ENCODE measurements around the gene MAGI1. TPM values are rescaled to one million over a fixed set of nuclear protein-coding genes. Genes with fewer than 3 reads are reported as not detected.

Gene MAGI1
- polyA plus RNA-seq, 1 experiment = 14.2 TPM

GRCh38 chr3:65483011-65483410 lies 555.7 kb downstream of the MAGI1 start:
- H3K9me3 ChIP-seq (ENCODE audit: control insufficient read depth, insufficient read depth, low read length) = no peaks in the 10 kb centered on the region
- no peak overlapping the region for H3K4me3 ChIP-seq (ENCODE audit: low read depth, low read length)
- ChIA-PET CTCF (no interaction called here), POLR2A (no interaction called here)
- no peak overlapping the region for H3K27ac ChIP-seq (ENCODE audit: low read depth, low read length)
- no peak for TF ChIP-seq CTCF (IDR thresholded peaks at IDR 0.05; ENCODE audit: low read depth, low read length)
- no peak for DNase-seq (ENCODE audit: low read depth, low spot score)
- no peaks in the 10 kb centered on the region for H3K27me3 ChIP-seq (ENCODE audit: control insufficient read depth, insufficient read depth, low read length)

DNA sequence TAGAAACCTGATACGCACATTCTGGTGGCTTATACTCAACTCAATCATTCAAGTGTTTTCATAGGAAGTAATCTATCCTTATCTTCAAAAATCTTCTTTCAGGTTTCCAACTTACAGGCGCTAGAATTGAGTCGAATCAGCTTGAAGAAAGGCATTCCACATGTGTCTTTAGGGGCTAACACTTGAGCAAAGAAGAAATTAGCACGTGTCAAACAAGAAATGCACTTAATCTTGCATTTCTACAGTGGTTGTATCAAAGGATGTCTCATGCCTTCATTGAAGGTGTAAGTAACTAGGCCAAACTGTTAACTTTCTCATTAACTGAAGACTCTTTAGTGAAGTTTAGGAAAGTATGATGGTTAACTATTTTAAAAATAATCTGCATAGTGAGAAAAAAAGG lies 557.6 kb downstream of the MAGI1 start:
- no peak overlapping the region for H3K4me3 ChIP-seq (ENCODE audit: low read depth, low read length)
- no peaks in the 10 kb centered on the region for H3K9me3 ChIP-seq (ENCODE audit: control insufficient read depth, insufficient read depth, low read length)
- H3K27me3 ChIP-seq (ENCODE audit: control insufficient read depth, insufficient read depth, low read length) = no peaks in the 10 kb centered on the region
- H3K27ac ChIP-seq (ENCODE audit: low read depth, low read length) = no peak overlapping the region
- TF ChIP-seq CTCF (IDR thresholded peaks at IDR 0.05; ENCODE audit: low read depth, low read length) = no peak
- CTCF ChIA-PET = no interaction called here
- DNase-seq (ENCODE audit: low read depth, low spot score) = no peak
- POLR2A ChIA-PET = no interaction called here

DNA sequence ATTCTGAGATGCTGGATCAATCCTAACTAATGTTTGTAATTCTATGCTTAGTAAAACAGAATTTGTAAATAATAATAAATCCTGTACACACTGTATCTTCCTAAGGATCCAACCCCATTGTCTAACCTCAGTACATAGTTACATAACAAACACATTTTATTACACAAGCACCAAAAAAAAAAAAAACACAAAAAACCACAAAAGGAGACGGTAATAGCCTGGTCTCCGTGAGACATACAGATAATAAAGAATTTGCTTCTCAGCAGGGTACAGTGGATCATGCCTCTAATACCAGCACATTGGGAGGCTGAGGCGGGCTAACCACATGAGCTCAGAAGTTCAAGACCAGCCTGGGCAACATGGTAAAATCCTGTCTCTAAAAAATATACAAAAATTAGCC lies 558.7 kb downstream of the MAGI1 start:
- ChIA-PET POLR2A (no interaction called here), CTCF (no interaction called here)
- H3K27me3 ChIP-seq (ENCODE audit: control insufficient read depth, insufficient read depth, low read length) = no peaks in the 10 kb centered on the region
- H3K4me3 ChIP-seq (ENCODE audit: low read depth, low read length) = no peak overlapping the region
- no peak for DNase-seq (ENCODE audit: low read depth, low spot score)
- H3K9me3 ChIP-seq (ENCODE audit: control insufficient read depth, insufficient read depth, low read length) = no peaks in the 10 kb centered on the region
- H3K27ac ChIP-seq (ENCODE audit: low read depth, low read length) = no peak overlapping the region
- no peak for TF ChIP-seq CTCF (IDR thresholded peaks at IDR 0.05; ENCODE audit: low read depth, low read length)

DNA sequence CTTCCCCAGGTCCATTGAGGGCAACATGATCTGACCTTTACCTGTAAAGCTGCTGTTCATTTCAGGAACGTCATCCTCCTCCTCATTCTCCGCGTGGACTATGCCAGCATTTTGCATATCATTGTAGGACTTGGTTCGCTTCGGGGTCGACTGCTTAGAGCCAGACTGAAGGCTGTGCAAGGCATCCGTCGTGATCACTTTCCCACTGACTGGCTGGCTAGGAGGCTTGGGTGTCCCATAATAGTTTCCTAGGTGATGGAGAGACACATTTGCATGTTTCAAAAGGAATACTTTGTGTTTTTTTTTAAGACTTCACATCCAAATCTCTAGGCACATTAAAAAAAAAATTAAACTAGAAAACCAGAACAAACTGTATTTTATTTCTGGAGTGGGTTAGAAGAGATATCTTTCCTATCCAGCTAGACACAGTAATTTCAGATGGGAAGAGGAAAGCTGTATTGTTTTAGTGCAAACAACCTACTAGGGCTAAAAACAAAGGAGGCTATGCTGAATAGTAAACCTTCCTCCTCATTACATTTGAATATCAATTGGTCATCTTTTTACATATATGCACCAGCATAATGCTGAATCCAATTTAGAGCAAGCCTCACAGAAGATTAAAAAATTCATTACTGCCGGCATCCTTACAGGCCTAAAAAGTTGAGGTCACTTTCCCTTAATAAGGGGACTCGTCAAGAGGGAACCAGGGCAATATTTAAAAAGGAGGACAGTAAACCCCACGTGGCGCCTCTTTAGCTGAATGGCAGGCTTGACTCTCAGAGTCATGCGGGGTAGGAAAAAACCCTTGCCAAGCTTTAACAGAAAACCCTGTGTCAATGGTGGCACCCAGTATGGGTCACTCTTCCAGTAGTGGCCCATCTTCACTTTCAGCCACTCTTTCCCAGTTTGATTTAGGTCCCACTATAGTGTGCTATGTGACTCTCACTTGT lies 559.9 kb downstream of the MAGI1 start:
- H3K9me3 ChIP-seq (ENCODE audit: control insufficient read depth, insufficient read depth, low read length) = no peaks in the 10 kb centered on the region
- no peak overlapping the region for H3K27ac ChIP-seq (ENCODE audit: low read depth, low read length)
- DNase-seq (ENCODE audit: low read depth, low spot score) = no peak
- POLR2A ChIA-PET = no interaction called here
- H3K4me3 ChIP-seq (ENCODE audit: low read depth, low read length) = no peak overlapping the region
- no peaks in the 10 kb centered on the region for H3K27me3 ChIP-seq (ENCODE audit: control insufficient read depth, insufficient read depth, low read length)
- TF ChIP-seq CTCF (IDR thresholded peaks at IDR 0.05; ENCODE audit: low read depth, low read length) = no peak
- CTCF ChIA-PET = no interaction called here

DNA sequence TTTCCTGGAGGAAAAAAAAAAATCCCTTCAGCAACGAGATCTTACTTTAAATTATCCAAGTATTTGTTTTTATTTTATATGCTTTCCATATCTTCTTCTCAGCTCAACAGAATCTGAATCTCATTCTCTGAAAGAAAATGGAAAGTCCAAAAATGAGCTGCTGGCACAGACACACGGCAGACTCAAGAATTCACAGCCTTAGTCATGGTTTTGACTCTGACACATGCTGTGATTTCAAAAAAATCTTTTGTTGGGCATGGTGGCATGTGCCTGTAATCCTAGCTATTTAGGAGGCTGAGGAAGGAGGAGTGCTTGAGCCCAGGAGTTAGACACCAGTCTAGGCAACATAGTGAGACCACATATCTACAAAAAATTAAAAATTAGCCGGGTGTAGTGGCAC lies 565.0 kb downstream of the MAGI1 start:
- H3K9me3 ChIP-seq (ENCODE audit: control insufficient read depth, insufficient read depth, low read length) = no peaks in the 10 kb centered on the region
- H3K4me3 ChIP-seq (ENCODE audit: low read depth, low read length) = no peak overlapping the region
- H3K27ac ChIP-seq (ENCODE audit: low read depth, low read length) = no peak overlapping the region
- DNase-seq (ENCODE audit: low read depth, low spot score) = no peak
- TF ChIP-seq CTCF (IDR thresholded peaks at IDR 0.05; ENCODE audit: low read depth, low read length) = no peak
- H3K27me3 ChIP-seq (ENCODE audit: control insufficient read depth, insufficient read depth, low read length) = no peaks in the 10 kb centered on the region
- POLR2A ChIA-PET = no interaction called here
- CTCF ChIA-PET = interaction anchor here (0.7 to 0.9 kb wide), 2 partner anchors 277 to 772 kb away, joined by 3 read pairs; no protein-coding TSS in a partner anchor
